ENCODE results near the gene ANKRD52.

Gene ANKRD52

GRCh38 chr12:56258068-56258819 lies at the start of gene ANKRD52:
Gene ANKRD52, minus strand, starts transcription at chr12:56258384. Its CDS starts 115 bp downstream, at chr12:56258269.
- no peaks in the 10 kb centered on the region for H3K9me2 ChIP-seq (replicated peaks; ENCODE audit: control insufficient read depth, low read length)
- peaks cover 25% of the 10 kb centered on the region for H3K79me2 ChIP-seq (ENCODE audit: control insufficient read depth, low read length)
- peak; percentile 66 for TF ChIP-seq CTCF (IDR thresholded peaks at IDR 0.05; ENCODE audit: low read depth, low read length, poor library complexity, severe bottlenecking)
- TF ChIP-seq EZH2phosphoT487 (IDR thresholded peaks at IDR 0.05; ENCODE audit: borderline replicate concordance, low read length), result no peak
- no peaks in the 10 kb centered on the region for H4K20me1 ChIP-seq (ENCODE audit: control insufficient read depth, insufficient read depth, low read depth, low read length)
- peak within 1 kb of the TSS; percentile 100 for H3K4me2 ChIP-seq (ENCODE audit: low read length)
- H3F3A ChIP-seq (ENCODE audit: control insufficient read depth, insufficient read depth), result peaks cover 3% of the 10 kb centered on the region
- no peaks in the 10 kb centered on the region for H3K9me3 ChIP-seq (ENCODE audit: control insufficient read depth, insufficient read depth, low read length)
- peaks cover 20% of the 10 kb centered on the region for H3K4me1 ChIP-seq (ENCODE audit: control insufficient read depth, low read length)
- H3K36me3 ChIP-seq (ENCODE audit: control insufficient read depth, low read length), result peaks cover 39% of the 10 kb centered on the region
- H3K27ac ChIP-seq (ENCODE audit: low read depth, low read length), result peak within 1 kb of the TSS; percentile 50
- H3K4me3 ChIP-seq (ENCODE audit: low read length), result peak within 1 kb of the TSS; percentile 100
- H3K27me3 ChIP-seq (ENCODE audit: control insufficient read depth, low read length), result no peaks in the 10 kb centered on the region

- peaks cover 9% of the 10 kb centered on the region for H3K4me1 ChIP-seq (ENCODE audit: control insufficient read depth, low read length)
- no peaks in the 10 kb centered on the region for H4K20me1 ChIP-seq (ENCODE audit: control insufficient read depth, insufficient read depth, low read depth, low read length)
- no peak overlapping the region for H3K4me2 ChIP-seq (ENCODE audit: low read length)
- no peak overlapping the region for H3K4me3 ChIP-seq (ENCODE audit: low read length)
- peaks cover 3% of the 10 kb centered on the region; the same call in 1 of the 2 replicates for H3F3A ChIP-seq (ENCODE audit: control insufficient read depth, insufficient read depth)
- H3K36me3 ChIP-seq (ENCODE audit: control insufficient read depth, low read length), result peaks cover 51% of the 10 kb centered on the region
- H3K79me2 ChIP-seq (ENCODE audit: control insufficient read depth, low read length), result peaks cover 4% of the 10 kb centered on the region
- no peaks in the 10 kb centered on the region for H3K9me2 ChIP-seq (replicated peaks; ENCODE audit: control insufficient read depth, low read length)
- TF ChIP-seq CTCF (IDR thresholded peaks at IDR 0.05; ENCODE audit: low read depth, low read length, poor library complexity, severe bottlenecking) (no peak), EZH2phosphoT487 (IDR thresholded peaks at IDR 0.05; ENCODE audit: borderline replicate concordance, low read length) (no peak)
- H3K9me3 ChIP-seq (ENCODE audit: control insufficient read depth, insufficient read depth, low read length), result no peaks in the 10 kb centered on the region
- H3K27me3 ChIP-seq (ENCODE audit: control insufficient read depth, low read length), result no peaks in the 10 kb centered on the region
- H3K27ac ChIP-seq (ENCODE audit: low read depth, low read length), result no peak overlapping the region
Observed at GRCh38 chr12:56307221-56307965, 49.2 kb upstream of the ANKRD52 start.

- TF ChIP-seq CTCF (IDR thresholded peaks at IDR 0.05; ENCODE audit: low read depth, low read length, poor library complexity, severe bottlenecking) (no peak), EZH2phosphoT487 (IDR thresholded peaks at IDR 0.05; ENCODE audit: borderline replicate concordance, low read length) (no peak)
- no peak overlapping the region for H3K4me2 ChIP-seq (ENCODE audit: low read length)
- H3F3A ChIP-seq (ENCODE audit: control insufficient read depth, insufficient read depth), result peaks cover 8% of the 10 kb centered on the region; the same call in 1 of the 2 replicates
- H3K4me3 ChIP-seq (ENCODE audit: low read length), result no peak overlapping the region
- H3K9me2 ChIP-seq (replicated peaks; ENCODE audit: control insufficient read depth, low read length), result no peaks in the 10 kb centered on the region
- no peaks in the 10 kb centered on the region for H4K20me1 ChIP-seq (ENCODE audit: control insufficient read depth, insufficient read depth, low read depth, low read length)
- no peaks in the 10 kb centered on the region for H3K27me3 ChIP-seq (ENCODE audit: control insufficient read depth, low read length)
- peaks cover 22% of the 10 kb centered on the region for H3K79me2 ChIP-seq (ENCODE audit: control insufficient read depth, low read length)
- peaks cover 29% of the 10 kb centered on the region for H3K4me1 ChIP-seq (ENCODE audit: control insufficient read depth, low read length)
- no peak overlapping the region for H3K27ac ChIP-seq (ENCODE audit: low read depth, low read length)
- no peaks in the 10 kb centered on the region for H3K9me3 ChIP-seq (ENCODE audit: control insufficient read depth, insufficient read depth, low read length)
- peaks cover 48% of the 10 kb centered on the region for H3K36me3 ChIP-seq (ENCODE audit: control insufficient read depth, low read length)
Observed at GRCh38 chr12:56304872-56305590, 46.8 kb upstream of the ANKRD52 start.

All from DOHH2 (cell line).